C4-2B (cell line): ENCODE data around the gene FGGY.

Source experiments
- ZFX ChIP-seq: fragments of 450-650 bp; IDR thresholded peaks from 2 replicates; pipeline ENCODE4 v1.6.1; 2017
- TF ChIP-seq, protein P1 (sequence below): fragments of 450-650 bp; conservative IDR thresholded peaks from 2 replicates; pipeline ENCODE4 v1.5.1; 2017; ENCODE audit warnings: mild to moderate bottlenecking

DNA sequence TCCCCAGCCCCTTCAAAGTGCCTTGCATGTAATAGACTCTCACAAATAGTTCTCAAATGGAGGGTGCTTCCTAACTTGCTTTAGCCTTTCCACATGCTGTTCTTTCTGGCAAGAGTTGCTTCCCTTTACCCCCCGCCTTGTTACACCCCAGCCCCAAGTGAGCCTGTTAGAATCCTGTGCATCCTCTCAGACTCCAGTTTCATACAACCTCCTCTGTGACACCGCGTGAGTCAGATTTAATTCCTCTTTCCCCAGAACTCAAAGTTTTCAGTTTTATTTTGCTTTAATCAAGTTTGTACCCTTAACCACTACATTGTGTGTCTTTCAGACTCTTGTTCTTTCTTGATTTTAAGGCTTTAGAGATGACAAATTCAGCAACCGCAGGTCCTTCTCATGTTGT, 283.4 kb downstream of the FGGY start:
- TF ChIP-seq, protein P1, sequence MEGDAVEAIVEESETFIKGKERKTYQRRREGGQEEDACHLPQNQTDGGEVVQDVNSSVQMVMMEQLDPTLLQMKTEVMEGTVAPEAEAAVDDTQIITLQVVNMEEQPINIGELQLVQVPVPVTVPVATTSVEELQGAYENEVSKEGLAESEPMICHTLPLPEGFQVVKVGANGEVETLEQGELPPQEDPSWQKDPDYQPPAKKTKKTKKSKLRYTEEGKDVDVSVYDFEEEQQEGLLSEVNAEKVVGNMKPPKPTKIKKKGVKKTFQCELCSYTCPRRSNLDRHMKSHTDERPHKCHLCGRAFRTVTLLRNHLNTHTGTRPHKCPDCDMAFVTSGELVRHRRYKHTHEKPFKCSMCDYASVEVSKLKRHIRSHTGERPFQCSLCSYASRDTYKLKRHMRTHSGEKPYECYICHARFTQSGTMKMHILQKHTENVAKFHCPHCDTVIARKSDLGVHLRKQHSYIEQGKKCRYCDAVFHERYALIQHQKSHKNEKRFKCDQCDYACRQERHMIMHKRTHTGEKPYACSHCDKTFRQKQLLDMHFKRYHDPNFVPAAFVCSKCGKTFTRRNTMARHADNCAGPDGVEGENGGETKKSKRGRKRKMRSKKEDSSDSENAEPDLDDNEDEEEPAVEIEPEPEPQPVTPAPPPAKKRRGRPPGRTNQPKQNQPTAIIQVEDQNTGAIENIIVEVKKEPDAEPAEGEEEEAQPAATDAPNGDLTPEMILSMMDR: no peak
- no peak for TF ChIP-seq ZFX
